GM21447 (cell line): ENCODE results near the gene SLC1A1.
"Not testable (repeated sequence)": the region's sequence is repeated elsewhere in the genome, so short reads cannot be mapped to it uniquely, and the experiment has no call there.

Experiments
- ATAC-seq: cut with Tn5 transposase; IDR thresholded peaks from one replicate; pipeline ENCODE4 v1.9.1; 2021; ENCODE audit not compliant: unreplicated experiment

The SLC1A1 gene

GRCh38 chr9:4504250-4504649 is 14.0 kb downstream of the SLC1A1 start:
- ATAC-seq, result no peak

GRCh38 chr9:4506490-4506889 is 16.2 kb downstream of the SLC1A1 start:
- peak; percentile 38 for ATAC-seq

GRCh38 chr9:4507306-4508130 is 17.2 kb downstream of the SLC1A1 start:
- no peak for ATAC-seq

GRCh38 chr9:4508246-4508906 is 18.1 kb downstream of the SLC1A1 start:
- ATAC-seq, result no peak

GRCh38 chr9:4508907-4509589 is 18.8 kb downstream of the SLC1A1 start:
- no peak for ATAC-seq

- no peak for ATAC-seq
Observed at GRCh38 chr9:4509590-4509984, 19.3 kb downstream of the SLC1A1 start.

- no peak for ATAC-seq
Observed at GRCh38 chr9:4510546-4511322, 20.5 kb downstream of the SLC1A1 start.

- no peak for ATAC-seq
Observed at GRCh38 chr9:4514252-4515128, 24.2 kb downstream of the SLC1A1 start.

GRCh38 chr9:4515958-4516375 is 25.7 kb downstream of the SLC1A1 start:
- ATAC-seq, result peak; percentile 41

- ATAC-seq, result no peak
Observed at GRCh38 chr9:4517274-4517673, 27.0 kb downstream of the SLC1A1 start.

GRCh38 chr9:4519604-4520003 is 29.3 kb downstream of the SLC1A1 start:
- no peak for ATAC-seq

- no peak for ATAC-seq
Observed at GRCh38 chr9:4520055-4520454, 29.8 kb downstream of the SLC1A1 start.

GRCh38 chr9:4530375-4530774 is 40.1 kb downstream of the SLC1A1 start:
- ATAC-seq, result peak; percentile 93

- ATAC-seq, result not testable (repeated sequence)
Observed at GRCh38 chr9:4530831-4531230, 40.6 kb downstream of the SLC1A1 start.

GRCh38 chr9:4531355-4531754 is 41.1 kb downstream of the SLC1A1 start:
- not testable (repeated sequence) for ATAC-seq

GRCh38 chr9:4533881-4534280 is 43.6 kb downstream of the SLC1A1 start:
- ATAC-seq, result not testable (repeated sequence)

GRCh38 chr9:4536196-4536595 is 45.9 kb downstream of the SLC1A1 start:
- ATAC-seq, result not testable (repeated sequence)

- ATAC-seq, result no peak
Observed at GRCh38 chr9:4537581-4537980, 47.3 kb downstream of the SLC1A1 start.

- no peak for ATAC-seq
Observed at GRCh38 chr9:4538107-4538506, 47.8 kb downstream of the SLC1A1 start.

- no peak for ATAC-seq
Observed at GRCh38 chr9:4538621-4539020, 48.4 kb downstream of the SLC1A1 start.
